Stimulated activated CD8-positive, alpha-beta memory T cell treated with anti-CD3 and anti-CD28 coated beads, Interleukin-15, amount 100 ng/mL, for 48 hours (primary cell): ENCODE results near the gene TNN.
A peak's percentile ranks its signal among the peaks of the same experiment; 100 is the strongest.
"Not testable (repeated sequence)": the region's sequence is repeated elsewhere in the genome, so short reads cannot be mapped to it uniquely, and the experiment has no call there.

Source experiments
- DNase-seq, 2 donors: peaks; one replicate each; pipeline ENCODE4 v3.0.0-alpha.2; 2020; ENCODE audit warnings: low read depth in 2 of 2

TNN gene

GRCh38 chr1:175067362-175068106, at the start of gene TNN:
TSS of gene TNN (plus strand) at chr1:175067833. CDS start at chr1:175077419, 9,586 bp downstream.
- DNase-seq: no peak

DNA sequence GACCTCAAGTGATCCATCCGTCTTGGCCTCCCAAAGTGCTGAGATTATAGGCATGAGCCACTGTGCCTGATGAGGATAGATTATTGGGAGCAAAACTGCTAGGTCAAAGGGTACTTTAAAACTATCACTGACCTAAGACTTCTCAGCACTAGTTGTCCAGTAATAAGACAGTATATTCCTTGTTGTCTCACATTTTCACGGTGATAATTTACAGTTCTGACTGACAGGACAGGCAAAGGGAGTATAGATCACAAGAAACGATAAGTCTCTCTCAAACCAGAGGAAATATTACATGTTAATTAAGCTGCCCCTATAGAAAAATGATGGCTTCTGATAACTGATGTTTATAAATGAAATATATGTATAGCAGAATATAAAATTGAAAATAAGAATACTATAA, 48.1 kb upstream of the TNN start:
- no peak for DNase-seq

DNA sequence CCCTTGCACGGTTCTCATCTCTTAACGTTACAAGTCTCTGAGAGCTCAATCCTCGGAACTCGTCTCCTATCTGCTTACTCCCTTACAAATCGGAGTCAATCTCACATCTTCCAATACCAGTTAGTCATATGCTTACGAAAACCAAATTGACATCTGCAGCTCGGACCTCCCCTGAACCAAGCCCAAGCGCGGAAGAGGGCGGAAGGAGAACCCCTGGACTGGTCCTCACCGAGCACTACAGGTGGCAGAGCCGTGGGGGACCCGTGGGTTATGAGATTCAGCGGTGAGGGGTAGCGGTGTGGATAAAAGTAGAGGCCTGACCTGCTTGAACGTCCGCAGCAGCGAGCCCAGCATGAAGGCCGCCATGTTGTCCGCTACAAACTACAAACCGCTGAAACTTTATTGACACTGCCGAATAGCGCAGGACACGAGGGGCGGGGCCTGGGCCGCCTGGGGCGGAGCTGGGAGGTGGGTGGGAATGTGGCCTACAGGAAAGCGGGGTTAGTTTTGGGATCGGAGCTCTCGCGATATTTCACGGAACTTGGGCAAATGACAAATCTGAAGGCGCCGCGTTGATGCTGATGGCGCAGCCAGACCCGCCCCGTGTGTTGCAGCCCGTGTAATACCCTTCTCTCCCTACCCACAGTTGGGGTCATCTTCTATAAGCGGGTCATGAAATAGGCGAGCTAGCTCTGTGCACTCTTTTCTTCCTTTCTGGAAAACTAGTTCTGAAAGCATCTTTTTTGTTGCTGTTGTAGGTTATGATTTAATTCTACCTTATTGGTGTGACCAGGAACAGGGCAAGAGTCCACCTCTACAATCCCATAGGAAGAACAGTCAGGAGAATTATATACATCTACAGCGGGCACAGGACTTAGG, 44.4 kb upstream of the TNN start, which contains the start of gene MRPS14:
Gene MRPS14 (minus strand): TSS at position 383 of the 879 bp plus-strand sequence. CDS start 17 bp downstream, at position 366.
- DNase-seq: peak; percentile 96 to 97

DNA sequence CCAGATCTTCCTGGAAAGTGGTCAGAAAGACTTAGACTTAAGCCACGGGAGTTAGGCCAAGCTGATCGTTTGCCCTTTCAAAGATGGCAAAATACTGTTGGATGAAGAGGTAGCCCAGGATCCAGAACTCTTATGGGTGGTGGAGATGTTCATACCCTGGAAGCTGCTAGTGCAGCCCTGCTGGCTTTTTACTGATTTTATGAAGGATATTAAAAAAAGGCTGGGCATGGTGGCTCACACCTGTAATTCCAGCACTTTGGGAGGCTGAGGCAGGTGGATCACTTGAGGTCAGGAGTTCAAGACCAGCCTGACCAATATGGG, 43.8 kb upstream of the TNN start:
- not testable (repeated sequence) for DNase-seq

- no peak for DNase-seq
Measured at GRCh38 chr1:175024773-175025172, 42.9 kb upstream of the TNN start.

- no peak for DNase-seq
Measured at GRCh38 chr1:175033953-175034352, 33.7 kb upstream of the TNN start.

DNA sequence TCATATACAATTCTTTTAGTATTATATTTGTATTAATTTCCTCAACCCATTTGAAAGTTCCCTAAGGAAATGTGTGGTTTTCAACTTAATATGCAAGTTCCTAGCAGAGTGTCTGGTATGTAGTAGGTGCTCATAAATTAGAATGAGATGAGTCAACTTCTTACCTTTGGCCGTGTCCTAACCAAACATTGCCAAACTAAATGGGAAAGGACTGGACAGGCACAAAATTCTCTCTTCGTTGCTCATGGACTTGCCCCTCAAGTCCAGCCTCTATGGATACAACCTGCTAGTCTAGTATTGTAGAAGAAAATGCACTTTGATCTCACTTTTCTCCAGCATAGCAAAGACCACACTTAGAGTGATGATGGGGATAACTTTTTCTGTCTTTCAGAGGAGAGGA, 32.9 kb upstream of the TNN start:
- no peak for DNase-seq

- no peak for DNase-seq
Measured at GRCh38 chr1:175035865-175036264, 31.8 kb upstream of the TNN start.

GRCh38 chr1:175036476-175036875, 31.2 kb upstream of the TNN start:
- DNase-seq: no peak

DNA sequence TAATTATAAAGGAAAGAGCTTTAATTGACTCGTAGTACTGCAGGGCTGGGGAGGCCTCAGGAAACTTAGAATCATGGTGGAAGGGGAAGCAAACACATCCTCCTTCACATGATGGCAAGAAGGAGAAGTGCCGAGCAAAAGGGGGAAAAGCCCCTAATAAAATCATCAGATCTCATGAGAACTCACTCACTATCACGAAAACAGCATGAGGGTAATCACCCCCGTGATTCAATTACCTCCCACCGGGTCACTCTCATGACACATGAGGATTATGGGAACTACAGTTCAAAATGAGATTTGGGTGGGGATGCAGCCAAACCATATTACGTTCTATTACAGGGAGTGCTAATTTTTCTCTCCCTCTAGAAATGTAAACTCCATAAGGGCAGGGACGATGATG, 30.2 kb upstream of the TNN start:
- DNase-seq: no peak

- DNase-seq: no peak
Measured at GRCh38 chr1:175040324-175040879, 27.2 kb upstream of the TNN start.

DNA sequence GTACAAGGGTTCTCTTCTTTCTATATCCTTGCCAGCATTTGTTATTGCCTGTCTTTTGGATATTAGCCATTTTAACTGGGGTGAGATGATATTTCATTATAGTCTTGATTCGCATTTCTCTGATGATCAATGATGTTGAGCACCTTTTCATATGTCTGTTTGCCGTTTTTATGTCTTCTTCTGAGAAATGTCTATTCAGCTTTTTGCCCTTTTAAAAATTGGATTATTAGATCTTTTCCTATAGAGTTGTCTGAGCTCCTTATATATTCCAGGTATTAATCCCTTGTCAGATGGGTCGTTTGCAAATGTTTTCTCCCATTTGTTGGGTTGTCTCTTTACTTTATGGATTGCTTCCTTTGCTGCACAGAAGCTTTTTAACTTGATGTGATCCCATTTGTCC, 25.0 kb upstream of the TNN start:
- DNase-seq: no peak

GRCh38 chr1:175043824-175044223, 23.8 kb upstream of the TNN start:
- DNase-seq: no peak

DNA sequence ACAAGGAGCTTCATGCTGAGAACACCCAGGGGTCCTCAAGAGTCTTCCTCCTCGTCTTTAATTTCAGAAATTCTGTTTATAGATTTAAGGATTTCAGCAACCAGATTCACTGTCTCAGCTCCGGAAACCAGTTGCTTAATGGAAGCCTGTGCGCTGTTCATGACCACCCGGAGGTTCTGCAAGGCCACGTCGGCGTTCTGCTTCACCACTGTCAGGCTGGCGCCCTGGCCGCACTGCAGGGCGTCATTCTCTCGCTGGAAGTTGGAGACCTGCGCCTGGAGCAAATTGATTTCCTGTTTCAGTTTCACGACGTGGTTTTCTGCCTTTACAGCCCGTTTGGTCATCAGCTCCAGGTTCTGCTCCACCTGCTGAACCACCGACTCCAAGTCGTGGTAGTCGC, 23.0 kb upstream of the TNN start:
- not testable (repeated sequence) for DNase-seq

GRCh38 chr1:175045097-175045496, 22.5 kb upstream of the TNN start:
- DNase-seq: no peak

DNA sequence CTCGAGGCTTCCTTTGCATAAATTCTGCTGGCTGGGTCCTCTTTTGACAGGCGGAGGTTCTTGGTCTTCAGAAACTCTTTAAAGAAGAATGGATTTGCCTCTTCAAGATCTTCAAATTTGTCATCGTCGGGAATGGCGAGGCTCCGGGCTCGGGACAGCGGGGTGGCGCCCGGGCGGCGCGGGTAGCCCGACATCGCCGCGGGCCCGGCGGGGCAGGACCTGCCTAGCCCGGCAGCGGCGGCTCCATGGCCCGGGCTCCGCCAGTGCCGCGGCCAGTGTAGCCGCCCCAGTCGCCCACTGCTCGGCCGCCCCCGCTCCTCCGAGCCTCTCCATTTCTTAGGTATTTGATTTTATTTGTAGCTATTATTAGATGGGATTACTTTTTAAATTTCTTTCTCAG, 22.1 kb upstream of the TNN start:
- DNase-seq: no peak

- DNase-seq: no peak
Measured at GRCh38 chr1:175050992-175051391, 16.6 kb upstream of the TNN start.

GRCh38 chr1:175054736-175055135, 12.9 kb upstream of the TNN start:
- no peak for DNase-seq

GRCh38 chr1:175062339-175062738, 5.3 kb upstream of the TNN start:
- no peak for DNase-seq

DNA sequence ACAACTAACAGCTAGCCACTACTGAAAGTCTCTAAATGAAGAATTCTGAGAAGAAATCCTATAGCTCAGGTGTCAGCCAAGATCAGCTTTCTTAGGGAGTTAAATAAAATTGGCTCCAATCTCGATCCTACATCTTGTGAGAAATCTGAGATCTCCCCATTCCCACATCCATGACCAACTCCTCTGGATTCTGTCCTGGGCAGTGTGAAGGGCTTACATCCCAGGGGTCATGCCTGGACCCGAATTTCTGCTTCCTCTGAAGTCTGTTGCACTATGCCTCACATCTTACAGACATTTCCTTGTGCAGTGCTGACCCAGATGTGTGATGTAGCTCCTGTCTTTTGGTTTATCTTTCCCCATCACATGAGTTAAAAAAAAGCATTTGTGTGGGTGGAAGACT, 4.8 kb upstream of the TNN start:
- no peak for DNase-seq

- no peak for DNase-seq
Measured at GRCh38 chr1:175070818-175071217, 3.2 kb downstream of the TNN start.

DNA sequence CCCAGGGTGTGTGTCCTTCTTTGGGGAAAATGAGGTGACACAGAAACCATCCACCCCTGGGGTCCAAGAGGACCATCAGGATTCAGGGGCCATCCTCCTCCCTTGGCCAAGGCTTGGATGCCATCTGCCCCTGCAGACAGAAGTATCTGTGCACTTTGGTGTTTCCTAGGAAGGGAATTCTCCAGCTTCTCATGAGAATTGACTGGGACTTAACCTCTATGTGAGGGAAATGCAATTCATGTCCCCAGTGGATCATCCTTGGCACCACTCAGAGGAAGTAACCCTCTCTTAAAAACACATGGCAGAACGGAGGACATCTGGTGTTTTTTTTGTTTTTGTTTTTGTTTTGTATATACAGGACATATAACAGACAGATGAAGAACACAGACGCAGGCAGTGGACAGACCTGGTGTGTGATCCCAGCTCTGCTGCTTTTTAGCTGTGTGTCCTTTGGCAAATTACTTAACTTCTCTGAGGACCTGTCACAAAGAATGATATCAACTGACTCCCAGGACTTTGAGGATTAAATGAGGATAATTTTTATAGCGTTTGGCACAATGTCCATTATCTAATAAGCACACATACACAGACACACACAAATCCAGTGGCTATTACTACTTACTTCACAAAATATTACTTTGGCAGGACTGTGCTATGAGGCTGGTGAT, 3.8 kb downstream of the TNN start:
- DNase-seq: no peak
